ENCODE results near the gene PDSS2.

DNA sequence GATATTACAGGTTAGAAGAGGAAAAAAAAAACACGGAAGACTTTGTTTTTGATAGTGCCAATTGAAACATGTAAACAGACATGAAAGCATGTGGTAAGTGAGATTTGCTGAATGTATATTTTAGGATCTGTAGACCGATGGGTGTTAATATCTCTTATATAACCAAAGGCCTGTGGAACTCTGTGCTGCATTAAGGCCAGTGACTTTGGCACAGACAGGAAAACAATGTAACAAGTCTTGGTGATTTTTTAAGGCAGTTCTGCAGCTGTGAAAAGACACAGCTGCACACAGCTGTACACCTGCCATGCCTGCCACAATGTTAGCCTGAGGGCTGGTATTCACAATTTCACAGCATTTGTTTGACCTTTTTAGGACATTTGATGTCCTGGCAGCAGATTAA is 36.6 kb upstream of the PDSS2 start:
- TF ChIP-seq, protein P1, sequence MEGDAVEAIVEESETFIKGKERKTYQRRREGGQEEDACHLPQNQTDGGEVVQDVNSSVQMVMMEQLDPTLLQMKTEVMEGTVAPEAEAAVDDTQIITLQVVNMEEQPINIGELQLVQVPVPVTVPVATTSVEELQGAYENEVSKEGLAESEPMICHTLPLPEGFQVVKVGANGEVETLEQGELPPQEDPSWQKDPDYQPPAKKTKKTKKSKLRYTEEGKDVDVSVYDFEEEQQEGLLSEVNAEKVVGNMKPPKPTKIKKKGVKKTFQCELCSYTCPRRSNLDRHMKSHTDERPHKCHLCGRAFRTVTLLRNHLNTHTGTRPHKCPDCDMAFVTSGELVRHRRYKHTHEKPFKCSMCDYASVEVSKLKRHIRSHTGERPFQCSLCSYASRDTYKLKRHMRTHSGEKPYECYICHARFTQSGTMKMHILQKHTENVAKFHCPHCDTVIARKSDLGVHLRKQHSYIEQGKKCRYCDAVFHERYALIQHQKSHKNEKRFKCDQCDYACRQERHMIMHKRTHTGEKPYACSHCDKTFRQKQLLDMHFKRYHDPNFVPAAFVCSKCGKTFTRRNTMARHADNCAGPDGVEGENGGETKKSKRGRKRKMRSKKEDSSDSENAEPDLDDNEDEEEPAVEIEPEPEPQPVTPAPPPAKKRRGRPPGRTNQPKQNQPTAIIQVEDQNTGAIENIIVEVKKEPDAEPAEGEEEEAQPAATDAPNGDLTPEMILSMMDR (IDR thresholded peaks at IDR 0.05; ENCODE audit: low read depth, low read length): no peak
- TF ChIP-seq POLR2A (IDR thresholded peaks at IDR 0.05; ENCODE audit: extremely low read depth, insufficient read length): no peak
- TF ChIP-seq, protein P2, sequence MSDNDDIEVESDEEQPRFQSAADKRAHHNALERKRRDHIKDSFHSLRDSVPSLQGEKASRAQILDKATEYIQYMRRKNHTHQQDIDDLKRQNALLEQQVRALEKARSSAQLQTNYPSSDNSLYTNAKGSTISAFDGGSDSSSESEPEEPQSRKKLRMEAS (IDR thresholded peaks at IDR 0.05; ENCODE audit: low read depth, low read length): no peak
- no peak for TF ChIP-seq MYC (IDR thresholded peaks at IDR 0.05; ENCODE audit: low read depth, low read length)
